ENCODE data around the gene DNER.

- TF ChIP-seq POLR2A (IDR thresholded peaks at IDR 0.05) (no peak), CTCF (IDR thresholded peaks at IDR 0.05) (no peak)
These were observed 374.7 kb downstream of the DNER start for GRCh38 chr2:229339618-229340017.
